Measurements from ENCODE around the gene TEDDM1. TPM values are rescaled to one million over a fixed set of nuclear protein-coding genes. Genes with fewer than 3 reads are reported as not detected.

TEDDM1 gene
- total and polyA plus RNA-seq, 2 of the 13 experiments (the other 11 are each of a cell fraction or from before 2014, with no cell fraction given) = not detected

DNA sequence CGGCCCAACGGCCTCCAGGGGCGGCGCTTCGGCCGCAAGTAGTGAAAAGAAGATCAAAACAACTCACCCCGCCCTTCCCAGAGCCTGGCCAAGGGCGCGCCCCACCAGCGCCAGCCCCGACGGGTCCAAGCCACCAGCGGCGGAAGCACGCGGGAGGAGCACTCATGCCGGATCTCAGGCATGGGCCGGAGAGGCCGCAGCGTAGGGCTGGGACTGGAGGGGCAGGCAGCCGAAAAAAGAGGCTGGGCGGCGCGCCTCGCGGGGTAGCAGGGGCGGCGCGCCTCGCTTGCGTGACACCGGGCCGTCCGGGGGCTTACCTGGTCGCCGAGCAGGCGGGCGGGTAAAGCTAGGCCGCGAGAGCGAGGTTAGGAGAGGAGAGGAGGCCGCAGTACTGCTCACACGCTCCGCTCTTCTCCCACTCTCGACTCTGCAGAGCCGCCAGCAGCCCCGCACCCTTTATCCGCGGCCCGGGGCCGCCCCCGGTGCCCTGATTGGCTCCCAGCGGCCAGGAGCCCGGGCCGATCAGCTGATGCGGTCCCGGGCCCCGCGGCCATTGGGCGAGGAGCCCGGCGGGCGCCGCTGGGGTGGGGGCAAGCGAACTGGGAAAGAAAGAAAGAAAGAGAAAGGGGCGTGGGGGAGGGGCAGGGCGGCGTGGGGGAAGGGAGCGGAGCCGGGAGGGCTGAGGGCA, 9.0 kb downstream of the TEDDM1 start, which contains the start of gene GLUL (continued):
- TF ChIP-seq, protein P1, sequence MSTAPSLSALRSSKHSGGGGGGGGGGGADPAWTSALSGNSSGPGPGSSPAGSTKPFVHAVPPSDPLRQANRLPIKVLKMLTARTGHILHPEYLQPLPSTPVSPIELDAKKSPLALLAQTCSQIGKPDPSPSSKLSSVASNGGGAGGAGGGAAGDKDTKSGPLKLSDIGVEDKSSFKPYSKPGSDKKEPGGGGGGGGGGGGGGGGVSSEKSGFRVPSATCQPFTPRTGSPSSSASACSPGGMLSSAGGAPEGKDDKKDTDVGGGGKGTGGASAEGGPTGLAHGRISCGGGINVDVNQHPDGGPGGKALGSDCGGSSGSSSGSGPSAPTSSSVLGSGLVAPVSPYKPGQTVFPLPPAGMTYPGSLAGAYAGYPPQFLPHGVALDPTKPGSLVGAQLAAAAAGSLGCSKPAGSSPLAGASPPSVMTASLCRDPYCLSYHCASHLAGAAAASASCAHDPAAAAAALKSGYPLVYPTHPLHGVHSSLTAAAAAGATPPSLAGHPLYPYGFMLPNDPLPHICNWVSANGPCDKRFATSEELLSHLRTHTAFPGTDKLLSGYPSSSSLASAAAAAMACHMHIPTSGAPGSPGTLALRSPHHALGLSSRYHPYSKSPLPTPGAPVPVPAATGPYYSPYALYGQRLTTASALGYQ (CRISPR knock-in tag; IDR thresholded peaks at IDR 0.05) = 0 out of 2 replicates have a peak, but pooled peaks have one; percentile 19
- no peak for TF ChIP-seq HHEX (CRISPR knock-in tag; IDR thresholded peaks at IDR 0.05)
- 0 out of 2 replicates have a peak, but pooled peaks have one; percentile 74 for TF ChIP-seq PRMT3 (CRISPR knock-in tag; IDR thresholded peaks at IDR 0.05; ENCODE audit: borderline replicate concordance, low read depth)
- TF ChIP-seq ZSCAN30 (CRISPR knock-in tag; IDR thresholded peaks at IDR 0.05) = no peak
- TF ChIP-seq RAD21 (CRISPR knock-in tag; IDR thresholded peaks at IDR 0.05) = peak; percentile 66
- TF ChIP-seq CAMTA2 (CRISPR knock-in tag; IDR thresholded peaks at IDR 0.05; ENCODE audit: borderline replicate concordance) = peak; percentile 84; the same call in 1 of the 2 replicates
- TF ChIP-seq DMAP1 (CRISPR knock-in tag; IDR thresholded peaks at IDR 0.05) = peak; percentile 77; the same call in 1 of the 2 replicates
- peak; percentile 89 for TF ChIP-seq ZNF543 (CRISPR knock-in tag; IDR thresholded peaks at IDR 0.05)
- TF ChIP-seq HOXA7 (CRISPR knock-in tag; IDR thresholded peaks at IDR 0.05) = no peak
- TF ChIP-seq, protein P2, sequence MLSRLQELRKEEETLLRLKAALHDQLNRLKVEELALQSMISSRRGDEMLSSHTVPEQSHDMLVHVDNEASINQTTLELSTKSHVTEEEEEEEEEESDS (CRISPR knock-in tag; IDR thresholded peaks at IDR 0.05; ENCODE audit: borderline replicate concordance) = peak; percentile 77; the same call in 1 of the 2 replicates
- TF ChIP-seq, protein P3, sequence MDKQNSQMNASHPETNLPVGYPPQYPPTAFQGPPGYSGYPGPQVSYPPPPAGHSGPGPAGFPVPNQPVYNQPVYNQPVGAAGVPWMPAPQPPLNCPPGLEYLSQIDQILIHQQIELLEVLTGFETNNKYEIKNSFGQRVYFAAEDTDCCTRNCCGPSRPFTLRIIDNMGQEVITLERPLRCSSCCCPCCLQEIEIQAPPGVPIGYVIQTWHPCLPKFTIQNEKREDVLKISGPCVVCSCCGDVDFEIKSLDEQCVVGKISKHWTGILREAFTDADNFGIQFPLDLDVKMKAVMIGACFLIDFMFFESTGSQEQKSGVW (CRISPR knock-in tag; IDR thresholded peaks at IDR 0.05; ENCODE audit: borderline replicate concordance) = no peak
- no peak for TF ChIP-seq TOPORS (CRISPR knock-in tag; IDR thresholded peaks at IDR 0.05)
- TF ChIP-seq ZNF331 (CRISPR knock-in tag; IDR thresholded peaks at IDR 0.05) = no peak; the same call in 1 of the 2 replicates
- TF ChIP-seq ZNF225 (CRISPR knock-in tag; IDR thresholded peaks at IDR 0.05) = no peak; the same call in 1 of the 2 replicates
- no peak for TF ChIP-seq DNMT1 (CRISPR knock-in tag; IDR thresholded peaks at IDR 0.05)
- no peak; the same call in 1 of the 2 replicates for TF ChIP-seq ZNF556 (CRISPR knock-in tag; IDR thresholded peaks at IDR 0.05; ENCODE audit: borderline replicate concordance)
- TF ChIP-seq, protein P4, sequence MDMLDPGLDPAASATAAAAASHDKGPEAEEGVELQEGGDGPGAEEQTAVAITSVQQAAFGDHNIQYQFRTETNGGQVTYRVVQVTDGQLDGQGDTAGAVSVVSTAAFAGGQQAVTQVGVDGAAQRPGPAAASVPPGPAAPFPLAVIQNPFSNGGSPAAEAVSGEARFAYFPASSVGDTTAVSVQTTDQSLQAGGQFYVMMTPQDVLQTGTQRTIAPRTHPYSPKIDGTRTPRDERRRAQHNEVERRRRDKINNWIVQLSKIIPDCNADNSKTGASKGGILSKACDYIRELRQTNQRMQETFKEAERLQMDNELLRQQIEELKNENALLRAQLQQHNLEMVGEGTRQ (IDR thresholded peaks at IDR 0.05; ENCODE audit: low read depth, low read length) = peak; percentile 28; the same call in 1 of the 2 replicates
- TF ChIP-seq, protein P4 (CRISPR knock-in tag; IDR thresholded peaks at IDR 0.05; ENCODE audit: borderline replicate concordance) = no peak
- TF ChIP-seq, protein P5, sequence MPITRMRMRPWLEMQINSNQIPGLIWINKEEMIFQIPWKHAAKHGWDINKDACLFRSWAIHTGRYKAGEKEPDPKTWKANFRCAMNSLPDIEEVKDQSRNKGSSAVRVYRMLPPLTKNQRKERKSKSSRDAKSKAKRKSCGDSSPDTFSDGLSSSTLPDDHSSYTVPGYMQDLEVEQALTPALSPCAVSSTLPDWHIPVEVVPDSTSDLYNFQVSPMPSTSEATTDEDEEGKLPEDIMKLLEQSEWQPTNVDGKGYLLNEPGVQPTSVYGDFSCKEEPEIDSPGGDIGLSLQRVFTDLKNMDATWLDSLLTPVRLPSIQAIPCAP (CRISPR knock-in tag; IDR thresholded peaks at IDR 0.05; ENCODE audit: low read depth) = no peak
- no peak for TF ChIP-seq NR3C1 (CRISPR knock-in tag; IDR thresholded peaks at IDR 0.05)
- no peak for TF ChIP-seq SIN3B (IDR thresholded peaks at IDR 0.05; ENCODE audit: low read length)
- TF ChIP-seq ZNF577 (CRISPR knock-in tag; IDR thresholded peaks at IDR 0.05; ENCODE audit: borderline replicate concordance, low read depth) = no peak
- TF ChIP-seq, protein P6, sequence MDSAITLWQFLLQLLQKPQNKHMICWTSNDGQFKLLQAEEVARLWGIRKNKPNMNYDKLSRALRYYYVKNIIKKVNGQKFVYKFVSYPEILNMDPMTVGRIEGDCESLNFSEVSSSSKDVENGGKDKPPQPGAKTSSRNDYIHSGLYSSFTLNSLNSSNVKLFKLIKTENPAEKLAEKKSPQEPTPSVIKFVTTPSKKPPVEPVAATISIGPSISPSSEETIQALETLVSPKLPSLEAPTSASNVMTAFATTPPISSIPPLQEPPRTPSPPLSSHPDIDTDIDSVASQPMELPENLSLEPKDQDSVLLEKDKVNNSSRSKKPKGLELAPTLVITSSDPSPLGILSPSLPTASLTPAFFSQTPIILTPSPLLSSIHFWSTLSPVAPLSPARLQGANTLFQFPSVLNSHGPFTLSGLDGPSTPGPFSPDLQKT (CRISPR knock-in tag; IDR thresholded peaks at IDR 0.05; ENCODE audit: borderline replicate concordance) = peak; percentile 58; the same call in 1 of the 2 replicates
- no peak for TF ChIP-seq KDM1A (CRISPR knock-in tag; IDR thresholded peaks at IDR 0.05)
